HL-60 (cell line): ENCODE data around the gene KDM3A.

ENCODE experiments used
- DNase-seq, 2 experiments: peaks; one replicate each; pipeline ENCODE4 v3.0.0-alpha.2; 2010 to 2020; ENCODE audit warnings: low read depth in 1 of 2, low spot score in 1 of 2
- H3K27ac ChIP-seq: fragments of 250-450 bp; sonication (Bioruptor Pico); replicated peaks from 2 replicates; pipeline ENCODE4 v1.5.1; 2020; ENCODE audit warnings: mild to moderate bottlenecking, moderate library complexity
- H3K27me3 ChIP-seq: fragments of 250-450 bp; sonication (Bioruptor Pico); 2 replicates; pipeline ENCODE4 v1.5.1; 2021; ENCODE audit warnings: mild to moderate bottlenecking, moderate library complexity; ENCODE audit not compliant: insufficient read depth, poor library complexity, severe bottlenecking
- H3K4me3 ChIP-seq: replicated peaks from 2 replicates; pipeline ENCODE4 v1.5.1; 2011; ENCODE audit warnings: mild to moderate bottlenecking, control low read depth, low read length; ENCODE audit not compliant: insufficient read depth
- CTCF ChIP-seq: IDR thresholded peaks from one replicate; pipeline ENCODE4 v1.5.1; 2011; ENCODE audit warnings: low read length, control low read depth, inconsistent platforms; ENCODE audit not compliant: insufficient read depth
- GABPA ChIP-seq: IDR thresholded peaks from 2 replicates; pipeline ENCODE4 v1.6.1; 2012; ENCODE audit warnings: low read depth
- POLR2AphosphoS5 ChIP-seq: IDR thresholded peaks from 2 replicates; pipeline ENCODE4 v1.6.1; 2012; ENCODE audit warnings: low read depth
- REST ChIP-seq: IDR thresholded peaks from 2 replicates; pipeline ENCODE4 v1.6.1; 2012; ENCODE audit warnings: low read depth; ENCODE audit not compliant: insufficient replicate concordance
- SPI1 ChIP-seq: IDR thresholded peaks from 2 replicates; pipeline ENCODE4 v1.6.1; 2012; ENCODE audit warnings: low read depth, mild to moderate bottlenecking, borderline replicate concordance

Gene KDM3A

GRCh38 chr2:86523491-86523890 is 82.3 kb downstream of the KDM3A start:
- H3K4me3 ChIP-seq, result no peak overlapping the region
- no peaks in the 10 kb centered on the region for H3K27me3 ChIP-seq
- DNase-seq, result no peak
- H3K27ac ChIP-seq, result no peak overlapping the region
- TF ChIP-seq REST (no peak), POLR2AphosphoS5 (no peak), GABPA (no peak), CTCF (no peak), SPI1 (no peak)

GRCh38 chr2:86525421-86526340 is 84.5 kb downstream of the KDM3A start:
- no peak for TF ChIP-seq GABPA
- no peak for DNase-seq
- no peak overlapping the region for H3K4me3 ChIP-seq
- H3K27ac ChIP-seq, result no peak overlapping the region
- H3K27me3 ChIP-seq, result no peaks in the 10 kb centered on the region

GRCh38 chr2:86533589-86533988 is 92.4 kb downstream of the KDM3A start:
- H3K4me3 ChIP-seq, result no peak overlapping the region

More at GRCh38 chr2:86533589-86533988, 92.4 kb downstream of the KDM3A start:
- H3K27ac ChIP-seq, result no peak overlapping the region
- DNase-seq, result no peak
- TF ChIP-seq SPI1 (no peak), CTCF (no peak), POLR2AphosphoS5 (no peak), REST (no peak), GABPA (no peak)
- H3K27me3 ChIP-seq, result no peaks in the 10 kb centered on the region
